Caki2 (cell line): ENCODE measurements around the gene LTB4R. TPM values are rescaled to one million over a fixed set of nuclear protein-coding genes. Genes with fewer than 3 reads are reported as not detected.
"Not testable (repeated sequence)": the region's sequence is repeated elsewhere in the genome, so short reads cannot be mapped to it uniquely, and the experiment has no call there.

ENCODE experiments used
- DNase-seq: peaks from one replicate; pipeline ENCODE4 v3.0.0-alpha.2; 2015; ENCODE audit warnings: low read depth
- in situ Hi-C: cut with HindIII; loops from 2 replicates; pipeline ENCODE4 v1.10.0; 2016; ENCODE audit warnings: low sequenced_read_pairs, low pct_unique_long_range_greater_than_20kb, mixed read lengths
- total RNA-seq: library from RNA; depleted of rRNA; stranded (reverse); fragments of >200 nt; shearing (Covaris generic); gene quantifications from 2 replicates; pipeline ENCODE4 v1.2.3, GENCODE V29; 2014; ENCODE audit warnings: low replicate concordance

The LTB4R gene
- total RNA-seq, 1 experiment from 2014 or later, result 2.7 TPM

DNA sequence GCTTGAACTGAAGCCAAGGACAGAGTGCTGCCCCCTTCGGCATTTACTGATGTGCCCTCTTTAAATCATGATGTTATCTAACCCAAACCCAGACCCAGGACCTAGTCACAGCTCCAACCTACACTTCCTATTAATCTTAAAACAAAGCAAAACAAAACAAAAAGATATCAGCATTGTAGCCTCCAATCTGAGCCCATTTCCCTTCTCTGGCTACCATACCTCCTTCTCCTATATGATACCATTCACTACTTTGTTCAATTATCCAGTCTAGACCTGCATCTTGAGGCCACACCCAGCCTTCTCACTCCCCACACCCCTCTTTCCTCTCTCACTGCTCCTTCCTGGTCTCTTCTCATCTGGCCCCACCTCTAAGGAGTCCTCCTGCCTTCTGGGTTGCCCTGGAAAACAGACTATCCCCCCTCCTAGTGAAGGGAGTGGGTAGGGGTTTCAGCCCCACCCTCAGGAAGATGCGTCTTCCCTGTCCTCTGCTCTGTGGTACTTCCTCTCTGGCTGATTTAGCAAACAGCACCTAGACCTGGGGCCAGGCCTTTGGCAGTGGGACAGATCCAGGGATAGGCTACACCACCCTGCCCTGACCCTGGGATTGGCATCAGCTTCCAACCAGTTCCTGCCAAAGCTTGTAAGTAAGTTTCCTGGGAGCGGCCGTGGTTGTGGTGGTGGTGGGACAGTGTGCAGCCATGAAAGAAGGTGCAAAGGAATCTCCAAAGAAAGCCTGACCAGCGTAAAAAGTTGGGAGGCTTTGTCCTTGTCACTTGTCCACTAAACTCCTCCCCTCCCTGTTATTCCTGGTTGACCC is 3.3 kb downstream of the LTB4R start:
- DNase-seq, result no peak
- in situ Hi-C loops, result no loop called here

DNA sequence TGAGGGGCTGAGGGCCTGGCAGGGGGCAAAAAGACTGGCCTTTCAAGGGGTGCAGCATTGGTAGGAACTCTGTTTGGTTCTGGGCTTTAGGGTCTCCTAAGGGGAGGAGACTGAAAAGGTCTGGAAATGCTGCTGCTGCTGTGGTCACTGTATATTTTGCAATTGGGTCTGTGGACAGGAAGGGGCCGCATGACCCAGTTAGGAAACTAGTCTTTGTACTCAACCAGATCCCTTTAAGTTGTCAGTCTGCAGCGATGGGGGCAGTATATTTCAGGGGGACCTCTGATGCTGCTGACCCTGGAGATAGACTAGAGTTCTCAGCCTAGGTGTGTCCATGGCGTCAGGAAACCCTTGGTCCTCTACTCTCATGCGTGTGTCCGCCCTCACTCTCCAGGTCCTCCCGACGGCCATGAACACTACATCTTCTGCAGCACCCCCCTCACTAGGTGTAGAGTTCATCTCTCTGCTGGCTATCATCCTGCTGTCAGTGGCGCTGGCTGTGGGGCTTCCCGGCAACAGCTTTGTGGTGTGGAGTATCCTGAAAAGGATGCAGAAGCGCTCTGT is 4.0 kb downstream of the LTB4R start:
- in situ Hi-C loops, result no loop called here

DNA sequence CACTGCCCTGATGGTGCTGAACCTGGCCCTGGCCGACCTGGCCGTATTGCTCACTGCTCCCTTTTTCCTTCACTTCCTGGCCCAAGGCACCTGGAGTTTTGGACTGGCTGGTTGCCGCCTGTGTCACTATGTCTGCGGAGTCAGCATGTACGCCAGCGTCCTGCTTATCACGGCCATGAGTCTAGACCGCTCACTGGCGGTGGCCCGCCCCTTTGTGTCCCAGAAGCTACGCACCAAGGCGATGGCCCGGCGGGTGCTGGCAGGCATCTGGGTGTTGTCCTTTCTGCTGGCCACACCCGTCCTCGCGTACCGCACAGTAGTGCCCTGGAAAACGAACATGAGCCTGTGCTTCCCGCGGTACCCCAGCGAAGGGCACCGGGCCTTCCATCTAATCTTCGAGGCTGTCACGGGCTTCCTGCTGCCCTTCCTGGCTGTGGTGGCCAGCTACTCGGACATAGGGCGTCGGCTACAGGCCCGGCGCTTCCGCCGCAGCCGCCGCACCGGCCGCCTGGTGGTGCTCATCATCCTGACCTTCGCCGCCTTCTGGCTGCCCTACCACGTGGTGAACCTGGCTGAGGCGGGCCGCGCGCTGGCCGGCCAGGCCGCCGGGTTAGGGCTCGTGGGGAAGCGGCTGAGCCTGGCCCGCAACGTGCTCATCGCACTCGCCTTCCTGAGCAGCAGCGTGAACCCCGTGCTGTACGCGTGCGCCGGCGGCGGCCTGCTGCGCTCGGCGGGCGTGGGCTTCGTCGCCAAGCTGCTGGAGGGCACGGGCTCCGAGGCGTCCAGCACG is 4.7 kb downstream of the LTB4R start:
- no peak for DNase-seq
- in situ Hi-C loops, result no loop called here

More for the DNA sequence above, 4.0 kb downstream of the LTB4R start:
- no peak for DNase-seq

DNA sequence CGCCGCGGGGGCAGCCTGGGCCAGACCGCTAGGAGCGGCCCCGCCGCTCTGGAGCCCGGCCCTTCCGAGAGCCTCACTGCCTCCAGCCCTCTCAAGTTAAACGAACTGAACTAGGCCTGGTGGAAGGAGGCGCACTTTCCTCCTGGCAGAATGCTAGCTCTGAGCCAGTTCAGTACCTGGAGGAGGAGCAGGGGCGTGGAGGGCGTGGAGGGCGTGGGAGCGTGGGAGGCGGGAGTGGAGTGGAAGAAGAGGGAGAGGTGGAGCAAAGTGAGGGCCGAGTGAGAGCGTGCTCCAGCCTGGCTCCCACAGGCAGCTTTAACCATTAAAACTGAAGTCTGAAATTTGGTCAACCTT is 5.3 kb downstream of the LTB4R start:
- in situ Hi-C loops, result no loop called here
- DNase-seq, result no peak

DNA sequence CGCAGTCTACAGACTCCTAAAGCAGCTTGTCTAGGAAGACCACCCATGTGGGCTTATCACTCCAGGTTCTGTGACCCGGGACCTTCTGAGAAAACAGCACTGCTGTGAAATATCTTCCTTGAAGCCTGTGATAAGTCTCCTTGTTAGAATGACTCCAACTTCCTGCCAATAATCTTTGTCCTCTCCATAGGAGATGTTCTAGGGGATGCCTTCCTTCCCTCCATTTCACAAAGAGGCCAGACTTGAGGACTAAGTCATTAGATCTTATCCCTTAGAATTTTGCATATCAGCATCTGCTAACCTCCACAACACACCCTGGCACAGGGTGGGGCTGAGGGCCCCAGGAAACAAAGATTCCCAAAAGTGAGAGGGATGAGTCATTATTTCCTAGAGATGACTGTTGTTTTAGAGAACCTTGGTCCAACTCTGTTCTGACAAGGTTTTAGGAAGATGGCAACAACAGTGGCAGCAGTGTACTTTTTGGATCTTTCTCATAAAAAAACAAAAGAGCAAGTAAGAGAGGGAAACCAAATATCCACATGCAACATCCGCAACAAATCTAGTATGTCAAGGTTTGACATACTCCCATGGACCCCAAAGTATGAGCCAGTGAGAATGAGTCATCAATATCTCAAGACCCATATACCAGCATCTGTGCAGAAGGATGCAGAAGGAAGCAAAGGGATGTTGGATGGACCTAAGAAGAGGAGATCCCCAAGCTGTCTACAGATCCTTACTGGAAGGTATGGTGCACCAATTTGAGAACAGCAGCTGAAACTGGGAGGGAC is 6.0 kb downstream of the LTB4R start:
- DNase-seq, result no peak
- in situ Hi-C loops, result no loop called here

DNA sequence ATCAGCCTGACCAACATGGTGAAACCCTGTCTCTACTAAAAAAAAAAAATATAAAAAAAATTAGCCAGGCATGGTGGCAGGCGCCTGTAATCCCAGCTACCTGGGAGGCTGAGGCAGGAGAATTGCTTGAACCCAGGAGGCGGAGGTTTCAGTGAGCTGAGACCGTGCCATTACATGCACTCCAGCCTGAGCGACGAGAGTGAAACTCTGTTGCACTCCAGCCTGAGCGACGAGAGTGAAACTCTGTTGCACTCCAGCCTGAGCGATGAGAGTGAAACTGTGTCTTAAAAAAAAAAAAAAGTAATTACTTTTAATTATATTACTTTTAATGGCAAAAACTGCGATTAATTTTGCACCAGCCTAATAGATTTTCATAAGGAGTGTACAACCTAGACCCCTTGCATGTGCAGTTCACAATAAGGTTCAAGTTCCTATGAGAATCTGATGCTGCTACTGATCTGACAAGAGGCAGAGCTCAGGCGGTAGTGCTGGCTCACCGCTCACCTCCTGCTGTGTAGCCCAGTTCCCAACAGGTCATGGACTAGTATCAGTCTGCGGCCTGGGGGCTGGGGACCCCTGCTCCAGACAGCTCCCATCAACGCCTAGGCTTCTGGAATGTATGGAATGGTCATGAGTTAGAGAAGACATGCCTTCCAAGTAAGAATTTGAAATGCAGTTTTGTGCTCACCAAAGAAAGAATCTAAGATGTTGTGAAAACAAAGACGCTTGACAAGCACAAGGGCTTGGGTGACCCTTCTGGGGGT is 10.1 kb downstream of the LTB4R start:
- in situ Hi-C loops, result no loop called here
- DNase-seq, result no peak

DNA sequence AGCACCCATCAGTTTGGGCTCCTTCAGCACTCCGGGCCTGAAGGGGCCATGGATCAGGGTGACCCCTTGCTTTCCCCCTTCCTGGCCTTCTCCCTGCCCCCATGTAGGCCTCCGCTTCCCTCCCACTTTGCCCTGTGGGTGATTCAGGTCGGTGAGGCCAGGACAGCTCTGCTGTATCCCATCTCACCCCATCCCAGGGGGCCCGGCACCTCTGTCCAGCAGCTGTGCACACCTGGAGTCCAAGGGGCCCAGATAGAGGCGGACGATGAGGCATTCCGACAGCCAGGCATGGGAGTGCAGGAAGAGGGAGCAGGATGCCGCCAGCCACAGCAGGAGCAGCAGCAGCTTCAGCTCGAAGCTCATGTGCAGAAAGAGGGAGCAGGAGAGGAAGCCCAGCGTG is 11.4 kb downstream of the LTB4R start:
- in situ Hi-C loops, result no loop called here
- no peak for DNase-seq

DNA sequence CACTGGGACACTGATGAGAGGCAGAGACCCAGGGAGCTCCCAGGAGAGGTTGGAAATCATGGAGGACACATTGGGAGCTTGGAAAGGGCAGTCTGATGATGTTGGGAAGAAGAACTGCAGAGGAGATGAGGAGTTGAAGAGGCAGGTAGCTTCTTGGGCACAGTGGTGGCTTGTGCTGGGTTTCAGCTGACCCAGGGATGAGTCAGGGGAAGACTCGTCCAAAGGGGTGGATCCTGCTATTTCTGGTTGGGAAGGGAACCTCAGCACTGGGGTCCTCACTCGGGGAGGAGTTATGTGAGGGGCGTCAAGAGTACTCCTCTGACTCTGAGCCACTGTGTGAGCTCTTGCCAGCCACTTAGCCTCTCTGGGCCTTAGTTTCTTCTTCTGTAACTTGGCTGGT is 12.0 kb downstream of the LTB4R start:
- DNase-seq, result no peak
- in situ Hi-C loops, result no loop called here

DNA sequence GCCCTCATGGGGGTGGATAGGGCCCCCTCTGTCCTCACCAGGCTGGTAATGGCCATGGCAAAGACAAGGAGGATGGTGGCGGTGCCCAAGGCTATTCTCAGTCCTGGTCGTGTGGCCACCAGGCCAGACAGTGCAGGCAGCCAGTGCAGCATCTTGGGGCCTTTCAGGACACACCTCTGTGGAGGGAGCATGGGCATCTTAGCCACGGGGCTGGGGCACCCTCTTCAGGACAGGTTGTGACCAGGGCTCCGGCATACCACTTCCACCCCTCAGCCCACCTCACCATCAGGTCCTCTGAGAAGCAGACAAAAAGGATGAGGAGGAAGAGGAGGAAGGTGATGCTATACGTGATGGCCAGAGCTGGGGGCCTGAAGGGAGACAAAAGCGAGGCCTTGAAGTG is 12.7 kb downstream of the LTB4R start:
- no peak for DNase-seq
- in situ Hi-C loops, result no loop called here

DNA sequence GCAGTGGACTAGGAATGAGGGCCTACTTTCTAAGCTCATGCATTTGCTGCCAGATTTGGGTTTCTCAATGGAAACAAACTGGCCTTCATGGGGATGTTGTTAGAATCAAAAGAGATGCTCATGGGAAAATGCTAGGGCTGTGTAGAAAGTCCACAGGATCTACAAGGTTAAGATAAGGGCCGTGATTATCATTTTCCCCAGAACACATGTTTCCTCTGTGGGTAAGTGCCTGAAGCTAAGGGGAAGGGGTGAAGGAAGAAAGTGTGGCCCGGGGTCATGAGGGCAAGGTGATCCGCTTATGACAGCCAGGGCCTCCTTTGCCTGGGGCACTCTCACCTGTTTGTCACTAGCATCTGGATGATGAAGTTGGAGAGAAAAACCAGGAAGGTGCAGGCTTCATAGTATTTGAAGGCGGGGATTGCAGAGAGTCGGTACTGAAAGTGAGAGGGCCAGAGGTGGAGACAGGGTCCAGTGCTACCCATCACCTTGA is 13.8 kb downstream of the LTB4R start:
- DNase-seq, result no peak
- in situ Hi-C loops, result no loop called here

DNA sequence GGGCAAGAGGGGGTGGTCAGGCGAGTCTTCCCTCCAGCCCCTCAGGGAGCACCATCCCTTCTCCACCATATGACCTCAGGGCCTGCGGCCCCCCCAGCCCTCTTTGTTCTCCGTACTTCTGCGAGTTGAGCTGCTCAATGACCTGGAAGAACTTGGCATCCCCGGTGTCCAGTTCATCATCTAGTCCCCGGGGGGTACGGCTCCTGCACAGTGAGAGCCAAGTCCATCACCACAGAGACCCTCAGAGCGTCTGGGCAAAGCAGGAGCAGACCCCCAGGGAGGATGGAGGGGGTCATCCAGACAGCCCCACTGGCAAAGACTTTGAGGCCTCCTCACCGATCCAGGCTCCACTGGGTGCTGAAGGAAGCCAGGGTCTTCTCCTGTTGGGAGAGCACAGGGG is 14.7 kb downstream of the LTB4R start:
- in situ Hi-C loops, result no loop called here
- DNase-seq, result no peak

DNA sequence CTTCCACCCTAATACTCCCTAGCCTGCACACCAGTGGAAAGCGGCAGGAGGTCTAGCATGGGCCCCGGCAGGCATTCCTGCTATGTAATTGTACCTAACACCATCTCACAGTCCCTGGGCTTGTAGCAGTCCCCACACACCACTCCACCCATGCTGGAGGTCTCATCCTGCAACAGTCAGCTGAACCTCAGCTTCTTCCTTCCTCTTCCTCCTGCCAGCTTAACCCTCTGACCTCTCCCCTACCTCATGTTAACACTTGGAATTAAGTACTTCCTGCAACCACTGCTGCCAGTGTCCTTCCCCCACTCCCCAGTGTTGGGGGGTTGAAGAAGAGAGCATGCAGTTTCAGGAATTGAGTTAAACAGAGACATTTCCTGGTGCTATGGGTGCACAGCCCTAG is 16.0 kb downstream of the LTB4R start:
- no peak for DNase-seq
- in situ Hi-C loops, result no loop called here

DNA sequence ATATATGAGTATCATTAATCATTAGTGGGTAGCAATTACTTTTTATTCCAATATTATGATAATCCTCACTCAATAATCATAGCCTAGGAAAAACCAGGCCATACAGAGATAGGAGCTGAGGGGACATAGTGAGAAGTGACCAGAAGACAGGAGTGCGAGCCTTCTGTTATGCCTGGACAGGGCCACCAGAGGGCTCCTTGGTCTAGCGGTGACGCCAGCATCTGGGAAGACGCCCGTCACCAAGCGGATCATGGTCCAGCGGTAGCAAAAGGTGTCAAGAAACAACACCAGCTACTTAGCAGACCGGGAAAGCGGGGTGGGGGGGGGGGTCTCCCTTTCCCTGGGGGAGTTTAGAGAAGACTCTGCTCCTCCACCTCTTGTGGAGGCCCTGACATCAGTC is 16.6 kb downstream of the LTB4R start:
- in situ Hi-C loops, DNase-seq: not testable (repeated sequence)

DNA sequence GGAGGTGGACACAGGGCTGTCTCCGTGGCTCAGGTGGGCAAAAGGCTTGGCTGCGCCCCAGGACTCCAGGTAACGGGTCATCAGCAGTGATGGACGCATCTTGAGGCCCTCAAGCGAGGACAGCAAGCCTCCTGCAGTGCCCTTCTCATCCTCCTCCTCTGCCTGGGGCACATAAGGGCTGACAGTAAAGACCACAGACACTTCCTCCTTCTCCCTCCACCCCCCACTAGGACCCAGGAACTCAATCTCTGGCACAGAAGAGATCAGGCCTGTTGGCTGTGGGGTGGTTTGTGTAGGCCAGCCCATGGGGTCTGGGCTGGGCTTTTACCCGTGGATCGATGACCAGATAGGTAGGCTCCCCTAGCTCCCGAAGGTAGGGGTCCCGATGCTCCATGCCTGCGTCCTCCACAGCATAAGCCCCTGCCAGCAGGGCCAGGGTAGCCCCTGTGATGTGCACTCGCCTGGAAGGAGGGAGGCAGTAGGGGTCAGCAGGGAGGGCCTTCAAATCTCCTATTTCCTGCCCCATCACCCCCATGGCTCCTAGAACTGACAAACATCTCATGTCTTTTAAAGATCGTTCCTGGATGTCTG is 17.9 kb downstream of the LTB4R start:
- no peak for DNase-seq
- in situ Hi-C loops, result no loop called here

DNA sequence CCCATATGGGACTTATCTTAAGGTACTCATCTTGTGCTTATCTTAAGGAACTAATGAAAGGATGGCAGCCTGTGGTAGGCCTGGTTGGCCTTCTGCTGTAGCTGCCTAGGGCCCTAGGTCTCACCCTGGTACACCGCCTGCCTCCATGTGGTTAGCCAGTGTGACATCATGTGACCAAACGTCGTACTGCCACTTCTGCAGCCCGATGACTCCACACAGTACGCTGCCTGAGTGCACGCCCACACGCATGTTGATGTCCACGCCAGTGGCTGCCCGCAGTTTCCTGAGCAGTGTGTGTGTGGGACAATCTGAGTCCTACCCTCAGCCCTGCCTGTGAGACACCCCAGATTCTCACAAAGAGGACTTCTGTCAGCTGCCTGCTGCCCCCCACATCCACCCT is 18.4 kb downstream of the LTB4R start:
- in situ Hi-C loops, result loop anchor here (10.0 kb wide), 1 partner anchor 105 kb away; no protein-coding TSS in a partner anchor
- no peak for DNase-seq

DNA sequence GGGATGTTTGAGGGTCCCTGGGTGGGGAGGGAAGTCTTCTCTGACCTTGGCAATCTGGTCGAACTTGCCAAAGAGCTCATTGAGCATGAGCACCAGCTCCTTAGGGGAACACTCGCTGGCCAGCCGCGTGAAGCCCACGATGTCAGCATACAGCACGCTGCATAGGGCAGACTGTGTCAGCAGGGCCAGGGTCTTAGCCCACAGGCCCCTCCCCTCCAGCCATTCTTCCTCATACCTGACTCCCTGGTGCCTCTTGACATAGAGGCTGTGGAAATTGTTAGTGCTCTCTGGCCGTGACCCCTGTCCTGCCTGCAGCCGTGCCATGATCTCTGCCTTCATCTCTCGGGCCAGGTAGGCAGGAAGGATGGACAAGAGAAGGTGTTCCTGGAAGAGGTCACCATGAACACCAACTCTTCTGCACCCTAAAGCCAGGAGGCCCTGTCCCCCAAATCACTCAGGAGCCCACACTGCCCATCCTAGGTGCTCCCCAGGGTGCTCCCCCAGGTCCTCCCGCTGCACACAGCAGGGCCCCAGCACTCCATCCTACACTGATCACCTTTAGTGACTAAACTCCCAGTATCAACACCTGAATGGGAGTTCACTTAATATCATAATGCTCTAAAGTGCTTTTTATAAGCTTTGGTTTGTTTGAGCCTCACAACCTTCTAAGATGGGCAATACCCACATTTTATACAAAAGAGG is 19.8 kb downstream of the LTB4R start:
- in situ Hi-C loops, result loop anchor here (10.0 kb wide), 1 partner anchor 104 kb away; no protein-coding TSS in a partner anchor
- DNase-seq, result no peak

DNA sequence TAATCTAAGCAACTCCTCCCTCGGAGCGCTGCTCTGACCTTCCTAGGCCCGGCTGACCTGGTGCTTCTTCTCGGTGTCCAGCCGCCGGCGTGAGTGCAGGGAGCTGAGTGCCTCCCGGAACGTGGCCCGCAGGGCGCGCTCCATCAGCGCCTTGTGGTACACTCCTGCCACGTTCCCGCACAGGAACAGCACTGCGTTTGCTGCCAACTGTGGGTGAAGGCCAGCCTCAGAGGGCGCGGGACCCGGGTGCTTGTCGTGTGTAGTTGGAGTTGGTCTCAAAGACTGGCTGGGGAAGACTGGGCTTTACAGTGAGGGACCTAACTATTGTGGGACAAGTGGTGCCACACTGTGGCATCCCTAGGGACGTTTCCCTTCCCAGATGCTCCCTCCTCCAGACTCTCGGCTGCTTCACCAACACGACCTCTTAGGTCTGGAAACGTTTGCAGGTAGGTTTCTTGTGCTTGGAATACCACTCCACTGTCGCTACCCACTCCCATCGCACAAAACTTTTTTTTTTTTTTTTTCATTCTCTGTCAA is 20.5 kb downstream of the LTB4R start:
- DNase-seq, result no peak
- in situ Hi-C loops, result loop anchor here (10.0 kb wide), 1 partner anchor 103 kb away; no protein-coding TSS in a partner anchor
